Measurements from ENCODE around the gene TRABD.

TRABD gene

DNA sequence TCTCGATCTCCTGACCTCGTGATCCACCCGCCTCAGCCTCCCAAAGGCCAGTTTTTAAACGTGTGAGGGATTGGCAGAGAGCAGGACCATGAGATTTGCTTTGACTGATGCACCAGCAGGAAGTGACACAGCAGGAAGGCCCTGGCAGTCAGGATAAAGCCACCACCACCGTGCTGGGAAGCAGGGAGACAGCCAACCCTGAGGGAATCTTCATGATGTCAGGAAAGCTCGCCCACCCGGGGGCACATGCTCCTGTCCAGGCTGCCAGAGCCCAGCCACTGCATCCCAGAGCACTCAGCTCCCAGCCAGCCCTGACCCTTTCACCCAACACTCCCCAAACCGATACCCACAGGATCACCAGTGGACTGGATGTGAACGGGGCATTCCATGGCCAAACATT lies 53.0 kb downstream of the TRABD start:
- ATAC-seq (ENCODE audit: low read depth) (no peak), DNase-seq (ENCODE audit: low spot score) (no peak)
- TF ChIP-seq, protein P1, sequence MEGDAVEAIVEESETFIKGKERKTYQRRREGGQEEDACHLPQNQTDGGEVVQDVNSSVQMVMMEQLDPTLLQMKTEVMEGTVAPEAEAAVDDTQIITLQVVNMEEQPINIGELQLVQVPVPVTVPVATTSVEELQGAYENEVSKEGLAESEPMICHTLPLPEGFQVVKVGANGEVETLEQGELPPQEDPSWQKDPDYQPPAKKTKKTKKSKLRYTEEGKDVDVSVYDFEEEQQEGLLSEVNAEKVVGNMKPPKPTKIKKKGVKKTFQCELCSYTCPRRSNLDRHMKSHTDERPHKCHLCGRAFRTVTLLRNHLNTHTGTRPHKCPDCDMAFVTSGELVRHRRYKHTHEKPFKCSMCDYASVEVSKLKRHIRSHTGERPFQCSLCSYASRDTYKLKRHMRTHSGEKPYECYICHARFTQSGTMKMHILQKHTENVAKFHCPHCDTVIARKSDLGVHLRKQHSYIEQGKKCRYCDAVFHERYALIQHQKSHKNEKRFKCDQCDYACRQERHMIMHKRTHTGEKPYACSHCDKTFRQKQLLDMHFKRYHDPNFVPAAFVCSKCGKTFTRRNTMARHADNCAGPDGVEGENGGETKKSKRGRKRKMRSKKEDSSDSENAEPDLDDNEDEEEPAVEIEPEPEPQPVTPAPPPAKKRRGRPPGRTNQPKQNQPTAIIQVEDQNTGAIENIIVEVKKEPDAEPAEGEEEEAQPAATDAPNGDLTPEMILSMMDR (IDR thresholded peaks at IDR 0.05; ENCODE audit: poor library complexity, severe bottlenecking), result no peak
- Histone ChIP-seq H3K27me3 (ENCODE audit: insufficient read depth, poor library complexity, severe bottlenecking) (no peaks in the 10 kb centered on the region), H3K4me3 (ENCODE audit: severe bottlenecking) (no peak overlapping the region), H3K9me3 (ENCODE audit: severe bottlenecking) (no peaks in the 10 kb centered on the region), H3K27ac (ENCODE audit: poor library complexity, severe bottlenecking) (no peak overlapping the region), H3K4me1 (ENCODE audit: insufficient read depth, poor library complexity, severe bottlenecking) (peaks cover 8% of the 10 kb centered on the region), H3K36me3 (ENCODE audit: low read depth) (peaks cover 30% of the 10 kb centered on the region)

DNA sequence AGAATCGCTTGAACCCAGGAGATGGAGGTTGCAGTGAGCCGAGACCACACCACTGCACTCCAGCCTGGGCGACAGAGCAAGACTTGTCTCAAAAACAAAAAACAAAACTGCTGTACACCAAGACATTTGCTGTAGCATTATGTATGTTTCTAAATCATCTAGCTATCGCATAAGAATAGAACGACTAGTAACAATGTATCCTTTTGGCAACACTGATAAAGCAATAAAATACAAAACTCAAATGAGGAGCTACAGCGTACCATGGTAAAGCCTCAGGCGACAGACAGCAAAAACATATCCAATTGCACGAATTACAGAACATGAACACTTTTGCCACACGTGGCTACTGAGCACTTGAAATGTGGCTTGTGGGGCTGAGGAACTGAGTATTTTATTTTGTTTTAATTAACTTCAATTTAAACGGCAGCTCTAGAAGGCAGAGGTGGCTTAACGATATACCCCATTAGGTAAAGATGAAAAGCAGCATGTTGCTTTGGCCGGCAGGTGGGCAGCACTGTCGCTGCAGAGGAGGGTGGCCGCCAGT lies 56.8 kb downstream of the TRABD start:
- Histone ChIP-seq H3K27ac (ENCODE audit: poor library complexity, severe bottlenecking) (no peak overlapping the region), H3K27me3 (ENCODE audit: insufficient read depth, poor library complexity, severe bottlenecking) (no peaks in the 10 kb centered on the region), H3K4me1 (ENCODE audit: insufficient read depth, poor library complexity, severe bottlenecking) (peaks cover 8% of the 10 kb centered on the region), H3K36me3 (ENCODE audit: low read depth) (peaks cover 42% of the 10 kb centered on the region), H3K9me3 (ENCODE audit: severe bottlenecking) (no peaks in the 10 kb centered on the region), H3K4me3 (ENCODE audit: severe bottlenecking) (peak overlapping the region; percentile 74)
- DNase-seq (ENCODE audit: low spot score) (no peak), ATAC-seq (ENCODE audit: low read depth) (no peak)
- TF ChIP-seq, protein P1 (IDR thresholded peaks at IDR 0.05; ENCODE audit: poor library complexity, severe bottlenecking), result no peak

DNA sequence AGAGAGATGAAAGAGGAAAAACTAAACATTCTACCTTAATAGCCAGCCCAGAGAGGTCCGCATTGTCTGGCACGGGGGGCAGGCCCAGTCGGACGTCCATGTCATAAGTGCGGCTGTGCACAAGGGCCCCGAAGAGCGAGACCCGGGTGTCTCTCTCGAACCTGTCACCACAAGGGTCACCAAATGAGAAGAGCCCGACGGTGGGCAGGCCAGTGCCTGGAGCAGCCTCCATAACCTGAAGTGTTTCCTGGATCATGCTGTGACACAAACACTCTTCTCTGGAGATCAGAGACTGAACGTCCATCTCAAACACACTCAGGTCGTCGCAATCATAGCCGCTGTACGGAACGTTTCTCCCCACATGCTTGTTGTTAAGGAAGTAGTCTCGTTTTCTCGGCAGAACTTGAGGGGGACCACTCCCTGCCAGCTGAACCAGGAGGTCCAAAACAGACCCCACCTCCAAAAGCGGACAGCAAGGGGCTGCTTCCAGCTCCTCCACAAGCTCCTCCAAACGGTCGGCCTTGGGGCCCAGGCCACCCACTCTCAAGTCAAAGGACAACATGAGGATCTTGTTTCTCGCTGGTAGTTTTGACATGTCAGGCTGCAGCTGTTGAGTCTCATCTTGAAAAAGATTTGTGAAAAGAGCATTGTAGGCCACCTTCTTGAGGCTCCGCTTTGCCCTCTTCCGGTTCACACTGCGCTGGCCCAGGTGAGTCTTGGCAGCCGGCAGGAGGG lies 58.1 kb downstream of the TRABD start:
- ATAC-seq (ENCODE audit: low read depth) (peak; percentile 21), DNase-seq (ENCODE audit: low spot score) (no peak)
- Histone ChIP-seq H3K4me1 (ENCODE audit: insufficient read depth, poor library complexity, severe bottlenecking) (peaks cover 8% of the 10 kb centered on the region), H3K27me3 (ENCODE audit: insufficient read depth, poor library complexity, severe bottlenecking) (no peaks in the 10 kb centered on the region), H3K4me3 (ENCODE audit: severe bottlenecking) (peak overlapping the region; percentile 74), H3K27ac (ENCODE audit: poor library complexity, severe bottlenecking) (peak overlapping the region; percentile 63), H3K9me3 (ENCODE audit: severe bottlenecking) (no peaks in the 10 kb centered on the region), H3K36me3 (ENCODE audit: low read depth) (peaks cover 35% of the 10 kb centered on the region)
- TF ChIP-seq, protein P1 (IDR thresholded peaks at IDR 0.05; ENCODE audit: poor library complexity, severe bottlenecking), result no peak

DNA sequence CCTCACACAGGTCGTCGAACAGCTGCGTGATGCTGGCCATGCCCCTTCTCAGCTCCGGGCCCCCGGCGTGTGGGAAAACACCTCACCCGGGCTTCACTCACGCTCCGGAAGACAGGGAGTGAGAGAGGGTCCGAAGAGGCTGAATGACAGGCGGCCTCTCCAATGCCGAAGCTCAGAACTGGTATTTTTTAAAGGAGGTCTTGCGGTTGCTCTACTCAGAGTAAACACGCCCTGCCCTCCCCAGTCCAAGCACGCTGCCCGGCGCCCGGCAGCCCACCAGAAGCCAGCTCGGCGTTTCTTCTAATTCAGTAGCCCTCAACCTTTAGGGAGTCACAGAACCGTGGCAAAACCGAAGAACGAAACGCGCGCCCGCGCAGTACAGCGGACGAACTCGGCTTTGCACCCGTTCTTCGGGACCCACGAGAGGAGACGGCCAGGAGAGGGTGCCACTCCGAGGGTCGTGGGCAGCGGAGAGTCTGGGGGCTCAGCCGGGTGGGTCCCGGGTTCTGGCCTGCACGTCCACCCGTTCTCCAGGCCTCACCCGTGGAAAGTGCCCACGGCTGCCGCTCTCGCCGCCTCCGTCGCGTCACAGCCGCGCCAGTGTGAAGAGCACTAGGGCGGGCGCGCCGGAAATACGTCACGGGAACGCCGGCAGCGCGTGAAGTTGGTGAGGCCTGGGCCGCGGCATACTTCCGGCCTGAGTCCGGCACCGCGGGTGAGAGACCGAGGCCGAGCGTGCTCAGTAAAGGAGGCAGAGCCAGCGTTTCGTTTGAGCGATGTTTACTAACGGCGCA lies 58.9 kb downstream of the TRABD start, which contains the start of gene TUBGCP6:
Gene TUBGCP6 (minus strand): TSS at position 604 of the 794 bp plus-strand sequence. CDS start 564 bp downstream, at position 40.
- H3K4me1 ChIP-seq (ENCODE audit: insufficient read depth, poor library complexity, severe bottlenecking), result peaks cover 8% of the 10 kb centered on the region
- H3K4me3 ChIP-seq (ENCODE audit: severe bottlenecking), result peak within 1 kb of the TSS; percentile 74
- DNase-seq (ENCODE audit: low spot score), result peak; percentile 91
- peak within 1 kb of the TSS; percentile 63 for H3K27ac ChIP-seq (ENCODE audit: poor library complexity, severe bottlenecking)
- H3K27me3 ChIP-seq (ENCODE audit: insufficient read depth, poor library complexity, severe bottlenecking), result no peaks in the 10 kb centered on the region
- H3K36me3 ChIP-seq (ENCODE audit: low read depth), result peaks cover 27% of the 10 kb centered on the region
- peak; percentile 70 for ATAC-seq (ENCODE audit: low read depth)
- TF ChIP-seq, protein P1 (IDR thresholded peaks at IDR 0.05; ENCODE audit: poor library complexity, severe bottlenecking), result peak; percentile 10
- no peaks in the 10 kb centered on the region for H3K9me3 ChIP-seq (ENCODE audit: severe bottlenecking)

Measured in RWPE2 (cell line).